Measurements from ENCODE around the gene PITPNC1. TPM values are rescaled to one million over a fixed set of nuclear protein-coding genes. Genes with fewer than 3 reads are reported as not detected.

The PITPNC1 gene
- total RNA-seq, 1 experiment from 2014 or later, result 37.5 TPM

DNA sequence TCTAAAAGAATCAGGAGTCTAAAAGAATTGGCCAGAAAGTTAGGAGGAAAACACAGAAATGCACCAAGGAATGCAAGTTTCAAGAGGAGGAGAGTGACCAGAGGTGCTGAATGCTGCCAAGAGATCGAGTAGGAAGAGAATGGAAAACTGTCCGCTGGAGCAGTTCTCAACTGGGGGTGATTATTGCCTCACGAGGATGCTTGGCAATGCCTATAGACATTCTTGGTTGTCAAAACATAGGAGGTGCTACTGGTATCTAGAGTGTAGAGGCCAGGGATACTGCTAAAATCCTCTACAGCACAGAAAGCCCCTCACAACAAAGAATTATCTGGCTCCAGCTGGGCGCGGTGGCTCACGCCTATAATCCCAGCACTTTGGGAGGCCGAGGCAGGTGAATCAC is 258.6 kb downstream of the PITPNC1 start:
- H3K9me3 ChIP-seq (ENCODE audit: control insufficient read depth, low read depth, low read length), result no peaks in the 10 kb centered on the region
- H4K5ac ChIP-seq (ENCODE audit: insufficient read length, low read depth, low read length), result no peak overlapping the region
- H2BK120ac ChIP-seq (ENCODE audit: low read depth, low read length, poor library complexity, severe bottlenecking), result no peak overlapping the region
- Mint-ChIP-seq H3K36me3 (ENCODE audit: insufficient read depth in 1 of 3, low read depth in 3 of 3) (peaks cover 0 to 20% (median 14%) of the 10 kb centered on the region in 3 experiments; a peak in 6 of 7 replicates), H3K4me1 (peaks cover 11 to 14% of the 10 kb centered on the region in 2 experiments), H3K4me3 (no peak overlapping the region), H3K27me3 (ENCODE audit: low read depth) (no peaks in the 10 kb centered on the region), H3K9me3 (no peaks in the 10 kb centered on the region), H3K27ac (peak overlapping the region in 1 of 3 experiments; percentile 23; a peak in 2 of 7 replicates)
- H2BK5ac ChIP-seq (ENCODE audit: insufficient read length, low read length), result no peak overlapping the region
- H4K20me1 ChIP-seq (ENCODE audit: control insufficient read depth, insufficient read depth, insufficient read length), result no peaks in the 10 kb centered on the region
- no peak overlapping the region for H3T11ph ChIP-seq (ENCODE audit: low read length)
- H3K18ac ChIP-seq (ENCODE audit: insufficient read length, low read depth, low read length), result no peak overlapping the region
- no peak overlapping the region for H3K23ac ChIP-seq (ENCODE audit: insufficient read length, low read depth, low read length)
- no peak overlapping the region for H3K27ac ChIP-seq (ENCODE audit: insufficient read length, low read depth, low read length)
- H4K91ac ChIP-seq (ENCODE audit: insufficient read length, low read depth, low read length), result no peak overlapping the region
- no peak for DNase-seq
- H3K14ac ChIP-seq (ENCODE audit: insufficient read depth, low read length), result no peak overlapping the region
- H3K79me1 ChIP-seq (ENCODE audit: insufficient read depth, low read depth, low read length, poor library complexity, severe bottlenecking), result no peaks in the 10 kb centered on the region
- no peak overlapping the region for H3K9ac ChIP-seq (ENCODE audit: extremely low read depth, insufficient read length, low read length)
- H2BK12ac ChIP-seq (ENCODE audit: insufficient read length, low read depth, low read length), result no peak overlapping the region
- no peak overlapping the region for H3K4me2 ChIP-seq (ENCODE audit: insufficient read depth, insufficient read length, low read length)
- no peak for TF ChIP-seq CTCF (conservative IDR thresholded peaks at IDR 0.05)
- no peaks in the 10 kb centered on the region for H3K27me3 ChIP-seq (ENCODE audit: insufficient read depth, low read length)
- H3K4ac ChIP-seq (ENCODE audit: low read depth, low read length), result no peak overlapping the region
- no peak overlapping the region for H2AK5ac ChIP-seq (ENCODE audit: insufficient read length, low read length)
- H3K79me2 ChIP-seq (ENCODE audit: insufficient read depth, low read length), result no peaks in the 10 kb centered on the region
- H3K4me1 ChIP-seq (ENCODE audit: insufficient read depth, low read length), result no peaks in the 10 kb centered on the region; the same call in 1 of the 2 replicates
- no peaks in the 10 kb centered on the region for H3K23me2 ChIP-seq (ENCODE audit: insufficient read length, low read depth, low read length, poor library complexity, severe bottlenecking)
- no peak overlapping the region for H2AFZ ChIP-seq (ENCODE audit: low read length)
- H2BK15ac ChIP-seq (ENCODE audit: low read depth, low read length), result no peak overlapping the region
- H4K8ac ChIP-seq (replicated peaks; ENCODE audit: insufficient read length, low read depth, low read length), result no peak overlapping the region
- no peak overlapping the region for H3K56ac ChIP-seq (ENCODE audit: insufficient read length, low read depth, low read length)
- WGBS (ENCODE audit: extremely low coverage, insufficient read length, low lambda C conversion rate), result no CpG with 5 or more reads among the region's 7 CpGs
- H2BK20ac ChIP-seq (ENCODE audit: low read depth, low read length, poor library complexity, severe bottlenecking), result no peak overlapping the region

Measured in H9 (cell line).